Measurements from ENCODE around the gene WFIKKN2. TPM values are rescaled to one million over a fixed set of nuclear protein-coding genes. Genes with fewer than 3 reads are reported as not detected.

Gene WFIKKN2
- total and polyA plus RNA-seq, 2 of the 13 experiments (the other 11 are each of a cell fraction or from before 2014, with no cell fraction given) = not detected

DNA sequence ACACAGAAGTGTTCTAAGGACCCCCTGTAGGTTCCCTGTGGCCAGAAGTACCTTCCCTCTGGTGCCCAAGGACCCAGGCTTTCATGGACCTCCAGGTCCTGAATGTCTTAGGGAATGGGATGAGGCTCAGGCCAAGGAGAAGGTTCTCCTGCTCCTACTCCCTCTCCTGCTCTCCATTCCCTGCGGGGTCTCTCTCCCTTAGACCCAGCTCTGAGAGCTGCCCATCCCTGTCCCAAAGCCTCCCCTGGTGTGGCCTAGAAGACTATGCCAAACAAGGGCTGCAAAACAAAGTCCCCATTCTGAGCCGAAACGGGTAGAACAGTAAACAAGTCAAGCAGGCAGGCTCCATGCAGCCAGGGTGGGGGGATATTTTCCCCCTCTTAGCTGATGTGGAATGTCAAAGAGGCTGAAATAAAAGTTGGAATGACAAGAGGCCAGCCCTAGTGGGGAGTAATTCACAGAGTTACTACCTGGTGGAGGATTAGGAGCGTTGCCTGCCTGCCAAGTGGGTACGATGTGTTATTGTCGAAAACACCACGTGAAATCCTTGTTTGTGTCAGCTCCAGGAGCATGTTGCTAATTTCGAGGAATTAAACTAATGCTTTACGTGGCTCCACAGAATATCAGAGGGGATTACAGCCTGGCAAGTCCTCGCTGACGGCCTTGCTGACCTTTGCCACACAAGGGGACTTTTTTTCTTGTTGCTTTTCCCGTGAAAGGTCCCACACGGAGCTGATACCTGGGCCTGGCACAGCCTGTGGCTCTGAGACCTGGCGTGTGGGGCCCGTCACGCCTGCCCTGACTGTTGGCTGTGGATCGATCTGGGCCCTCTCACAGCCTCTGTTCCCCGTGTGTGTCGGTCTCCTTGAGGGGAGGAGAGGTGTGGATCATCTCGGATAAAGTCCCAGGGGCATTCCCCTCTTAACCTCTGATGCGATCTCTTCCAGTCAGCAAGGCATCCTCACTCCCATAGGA lies 2.9 kb downstream of the WFIKKN2 start (continued):
- TF ChIP-seq U2AF1 (optimal IDR thresholded peaks at IDR 0.05; ENCODE audit: low read depth, low read length) (no peak), ZFX (CRISPR knock-in tag; IDR thresholded peaks at IDR 0.05; ENCODE audit: low read depth) (peak; percentile 33; the same call in 1 of the 2 replicates), MIER3 (CRISPR knock-in tag; IDR thresholded peaks at IDR 0.05; ENCODE audit: borderline replicate concordance) (no peak), ZNF777 (CRISPR knock-in tag; IDR thresholded peaks at IDR 0.05) (no peak), MZF1 (CRISPR knock-in tag; IDR thresholded peaks at IDR 0.05; ENCODE audit: borderline replicate concordance) (no peak), POLR2AphosphoS2 (IDR thresholded peaks at IDR 0.05; ENCODE audit: low read depth, low read length) (no peak)
- TF ChIP-seq, protein P1, sequence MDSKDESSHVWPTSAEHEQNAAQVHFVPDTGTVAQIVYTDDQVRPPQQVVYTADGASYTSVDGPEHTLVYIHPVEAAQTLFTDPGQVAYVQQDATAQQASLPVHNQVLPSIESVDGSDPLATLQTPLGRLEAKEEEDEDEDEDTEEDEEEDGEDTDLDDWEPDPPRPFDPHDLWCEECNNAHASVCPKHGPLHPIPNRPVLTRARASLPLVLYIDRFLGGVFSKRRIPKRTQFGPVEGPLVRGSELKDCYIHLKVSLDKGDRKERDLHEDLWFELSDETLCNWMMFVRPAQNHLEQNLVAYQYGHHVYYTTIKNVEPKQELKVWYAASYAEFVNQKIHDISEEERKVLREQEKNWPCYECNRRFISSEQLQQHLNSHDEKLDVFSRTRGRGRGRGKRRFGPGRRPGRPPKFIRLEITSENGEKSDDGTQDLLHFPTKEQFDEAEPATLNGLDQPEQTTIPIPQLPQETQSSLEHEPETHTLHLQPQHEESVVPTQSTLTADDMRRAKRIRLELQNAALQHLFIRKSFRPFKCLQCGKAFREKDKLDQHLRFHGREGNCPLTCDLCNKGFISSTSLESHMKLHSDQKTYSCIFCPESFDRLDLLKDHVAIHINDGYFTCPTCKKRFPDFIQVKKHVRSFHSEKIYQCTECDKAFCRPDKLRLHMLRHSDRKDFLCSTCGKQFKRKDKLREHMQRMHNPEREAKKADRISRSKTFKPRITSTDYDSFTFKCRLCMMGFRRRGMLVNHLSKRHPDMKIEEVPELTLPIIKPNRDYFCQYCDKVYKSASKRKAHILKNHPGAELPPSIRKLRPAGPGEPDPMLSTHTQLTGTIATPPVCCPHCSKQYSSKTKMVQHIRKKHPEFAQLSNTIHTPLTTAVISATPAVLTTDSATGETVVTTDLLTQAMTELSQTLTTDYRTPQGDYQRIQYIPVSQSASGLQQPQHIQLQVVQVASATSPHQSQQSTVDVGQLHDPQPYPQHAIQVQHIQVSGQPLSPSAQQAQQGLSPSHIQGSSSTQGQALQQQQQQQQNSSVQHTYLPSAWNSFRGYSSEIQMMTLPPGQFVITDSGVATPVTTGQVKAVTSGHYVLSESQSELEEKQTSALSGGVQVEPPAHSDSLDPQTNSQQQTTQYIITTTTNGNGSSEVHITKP (CRISPR knock-in tag; IDR thresholded peaks at IDR 0.05; ENCODE audit: low read depth) = no peak
- TF ChIP-seq, protein P2, sequence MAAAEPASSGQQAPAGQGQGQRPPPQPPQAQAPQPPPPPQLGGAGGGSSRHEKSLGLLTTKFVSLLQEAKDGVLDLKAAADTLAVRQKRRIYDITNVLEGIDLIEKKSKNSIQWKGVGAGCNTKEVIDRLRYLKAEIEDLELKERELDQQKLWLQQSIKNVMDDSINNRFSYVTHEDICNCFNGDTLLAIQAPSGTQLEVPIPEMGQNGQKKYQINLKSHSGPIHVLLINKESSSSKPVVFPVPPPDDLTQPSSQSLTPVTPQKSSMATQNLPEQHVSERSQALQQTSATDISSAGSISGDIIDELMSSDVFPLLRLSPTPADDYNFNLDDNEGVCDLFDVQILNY (CRISPR knock-in tag; conservative IDR thresholded peaks at IDR 0.05) = no peak
